Measurements from ENCODE around the gene SMAD5. TPM values are rescaled to one million over a fixed set of nuclear protein-coding genes. Genes with fewer than 3 reads are reported as not detected.
A peak's percentile ranks its signal among the peaks of the same experiment; 100 is the strongest.

The SMAD5 gene
- total and polyA plus RNA-seq, 2 experiments from 2014 or later: 34.4 to 68.8 TPM

- Histone ChIP-seq H3K27me3 (no peaks in the 10 kb centered on the region), H3K79me2 (peaks cover 58% of the 10 kb centered on the region), H3K27ac (peak overlapping the region; percentile 48), H4K20me1 (ENCODE audit: insufficient read depth, poor library complexity, severe bottlenecking) (peaks cover 57% of the 10 kb centered on the region), H3K36me3 (replicated peaks; ENCODE audit: insufficient read depth, low read depth) (no peaks in the 10 kb centered on the region), H3K4me1 (ENCODE audit: insufficient read depth) (peaks cover 43% of the 10 kb centered on the region), H3K9me2 (replicated peaks; ENCODE audit: insufficient read depth) (no peaks in the 10 kb centered on the region), H3K9me3 (ENCODE audit: low read depth) (no peaks in the 10 kb centered on the region), H3K4me3 (peak overlapping the region; percentile 25), H3K4me2 (peak overlapping the region; percentile 75), H2AFZ (no peak overlapping the region)
- TF ChIP-seq EZH2phosphoT487 (IDR thresholded peaks at IDR 0.05; ENCODE audit: low read depth, severe bottlenecking, unreplicated experiment) (no peak), EZH2 (IDR thresholded peaks at IDR 0.05; ENCODE audit: borderline replicate concordance) (no peak), CTCF (IDR thresholded peaks at IDR 0.05; ENCODE audit: poor library complexity) (no peak)
- 58% methylated on average over 1 of the region's 1 CpG for WGBS (ENCODE audit: low lambda C conversion rate, missing lambda C conversion rate)
- DNase-seq (ENCODE audit: low spot score): no peak
Measured at GRCh38 chr5:136134653-136135052, 2.0 kb downstream of the SMAD5 start.

- peaks cover 66% of the 10 kb centered on the region for H4K20me1 ChIP-seq (ENCODE audit: insufficient read depth, poor library complexity, severe bottlenecking)
- 66% methylated on average over 2 of the region's 2 CpGs for WGBS (ENCODE audit: low lambda C conversion rate, missing lambda C conversion rate)
- peaks cover 41% of the 10 kb centered on the region for H3K4me1 ChIP-seq (ENCODE audit: insufficient read depth)
Measured at GRCh38 chr5:136135536-136135935, 2.9 kb downstream of the SMAD5 start.

GRCh38 chr5:136137497-136138220, 5.0 kb downstream of the SMAD5 start:
- H3K4me3 ChIP-seq: no peak overlapping the region
- WGBS (ENCODE audit: low lambda C conversion rate, missing lambda C conversion rate): 73% methylated on average over 2 of the region's 2 CpGs
- no peak overlapping the region for H3K27ac ChIP-seq
- peaks cover 88% of the 10 kb centered on the region for H3K79me2 ChIP-seq
- TF ChIP-seq CTCF (IDR thresholded peaks at IDR 0.05; ENCODE audit: poor library complexity): no peak
- TF ChIP-seq EZH2phosphoT487 (IDR thresholded peaks at IDR 0.05; ENCODE audit: low read depth, severe bottlenecking, unreplicated experiment): no peak
- no peak for TF ChIP-seq EZH2 (IDR thresholded peaks at IDR 0.05; ENCODE audit: borderline replicate concordance)
- H3K27me3 ChIP-seq: no peaks in the 10 kb centered on the region
- peak overlapping the region; percentile 52 for H3K4me2 ChIP-seq
- H2AFZ ChIP-seq: no peak overlapping the region
- H3K9me3 ChIP-seq (ENCODE audit: low read depth): no peaks in the 10 kb centered on the region
- H3K36me3 ChIP-seq (replicated peaks; ENCODE audit: insufficient read depth, low read depth): no peaks in the 10 kb centered on the region
- peaks cover 28% of the 10 kb centered on the region for H3K4me1 ChIP-seq (ENCODE audit: insufficient read depth)
- peaks cover 87% of the 10 kb centered on the region for H4K20me1 ChIP-seq (ENCODE audit: insufficient read depth, poor library complexity, severe bottlenecking)
- DNase-seq (ENCODE audit: low spot score): no peak
- no peaks in the 10 kb centered on the region for H3K9me2 ChIP-seq (replicated peaks; ENCODE audit: insufficient read depth)

More at GRCh38 chr5:136135536-136135935, 2.9 kb downstream of the SMAD5 start:
- Histone ChIP-seq H3K27me3 (no peaks in the 10 kb centered on the region), H3K4me3 (no peak overlapping the region), H2AFZ (no peak overlapping the region), H3K79me2 (peaks cover 66% of the 10 kb centered on the region), H3K27ac (no peak overlapping the region), H3K9me2 (replicated peaks; ENCODE audit: insufficient read depth) (no peaks in the 10 kb centered on the region), H3K36me3 (replicated peaks; ENCODE audit: insufficient read depth, low read depth) (no peaks in the 10 kb centered on the region), H3K9me3 (ENCODE audit: low read depth) (no peaks in the 10 kb centered on the region), H3K4me2 (peak overlapping the region; percentile 75)
- TF ChIP-seq CTCF (IDR thresholded peaks at IDR 0.05; ENCODE audit: poor library complexity) (no peak), EZH2 (IDR thresholded peaks at IDR 0.05; ENCODE audit: borderline replicate concordance) (no peak), EZH2phosphoT487 (IDR thresholded peaks at IDR 0.05; ENCODE audit: low read depth, severe bottlenecking, unreplicated experiment) (no peak)
- DNase-seq (ENCODE audit: low spot score): no peak
